ENCODE data around the gene DCLK2. TPM values are rescaled to one million over a fixed set of nuclear protein-coding genes. Genes with fewer than 3 reads are reported as not detected.

Gene DCLK2
- total and polyA plus RNA-seq, 2 donors from 2014 or later: 2.6 to 3.4 TPM

GRCh38 chr4:150240011-150240410 is 161.8 kb downstream of the DCLK2 start:
- Histone ChIP-seq H3K4me1 (ENCODE audit: control insufficient read depth in 2 of 3, insufficient read depth in 2 of 3, low read depth in 1 of 3, low read length in 3 of 3) (peaks cover 0 to 3% (median 0%) of the 10 kb centered on the region in 3 donors), H3K36me3 (ENCODE audit: control insufficient read depth in 2 of 3, insufficient read depth in 3 of 3, low read length in 3 of 3) (no peaks in the 10 kb centered on the region), H3K27ac (ENCODE audit: low read depth in 2 of 2, low read length in 2 of 2) (no peak overlapping the region), H3K27me3 (ENCODE audit: control insufficient read depth, insufficient read depth, low read length) (no peaks in the 10 kb centered on the region), H3K9ac (ENCODE audit: low read length in 3 of 3) (no peak overlapping the region), H3K9me3 (ENCODE audit: control insufficient read depth in 2 of 3, insufficient read depth in 1 of 3, low read length in 3 of 3) (no peaks in the 10 kb centered on the region), H3K4me3 (ENCODE audit: low read length in 3 of 3) (no peak overlapping the region)
- intact Hi-C loops (cut with DNase I): no loop called here
- DNase-seq: no peak
- TF ChIP-seq, protein P1, sequence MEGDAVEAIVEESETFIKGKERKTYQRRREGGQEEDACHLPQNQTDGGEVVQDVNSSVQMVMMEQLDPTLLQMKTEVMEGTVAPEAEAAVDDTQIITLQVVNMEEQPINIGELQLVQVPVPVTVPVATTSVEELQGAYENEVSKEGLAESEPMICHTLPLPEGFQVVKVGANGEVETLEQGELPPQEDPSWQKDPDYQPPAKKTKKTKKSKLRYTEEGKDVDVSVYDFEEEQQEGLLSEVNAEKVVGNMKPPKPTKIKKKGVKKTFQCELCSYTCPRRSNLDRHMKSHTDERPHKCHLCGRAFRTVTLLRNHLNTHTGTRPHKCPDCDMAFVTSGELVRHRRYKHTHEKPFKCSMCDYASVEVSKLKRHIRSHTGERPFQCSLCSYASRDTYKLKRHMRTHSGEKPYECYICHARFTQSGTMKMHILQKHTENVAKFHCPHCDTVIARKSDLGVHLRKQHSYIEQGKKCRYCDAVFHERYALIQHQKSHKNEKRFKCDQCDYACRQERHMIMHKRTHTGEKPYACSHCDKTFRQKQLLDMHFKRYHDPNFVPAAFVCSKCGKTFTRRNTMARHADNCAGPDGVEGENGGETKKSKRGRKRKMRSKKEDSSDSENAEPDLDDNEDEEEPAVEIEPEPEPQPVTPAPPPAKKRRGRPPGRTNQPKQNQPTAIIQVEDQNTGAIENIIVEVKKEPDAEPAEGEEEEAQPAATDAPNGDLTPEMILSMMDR (IDR thresholded peaks at IDR 0.05; ENCODE audit: borderline replicate concordance, extremely low read depth, insufficient read depth): no peak
- no peak for FAIRE-seq

- TF ChIP-seq, protein P1 (IDR thresholded peaks at IDR 0.05; ENCODE audit: borderline replicate concordance, extremely low read depth, insufficient read depth): peak; percentile 80
- intact Hi-C loops (cut with DNase I): no loop called here
- Histone ChIP-seq H3K27me3 (ENCODE audit: control insufficient read depth, insufficient read depth, low read length) (no peaks in the 10 kb centered on the region), H3K4me3 (ENCODE audit: low read length in 3 of 3) (no peak overlapping the region), H3K9me3 (ENCODE audit: control insufficient read depth in 2 of 3, insufficient read depth in 1 of 3, low read length in 3 of 3) (no peaks in the 10 kb centered on the region), H3K4me1 (ENCODE audit: control insufficient read depth in 2 of 3, insufficient read depth in 2 of 3, low read depth in 1 of 3, low read length in 3 of 3) (no peaks in the 10 kb centered on the region), H3K9ac (ENCODE audit: low read length in 3 of 3) (no peak overlapping the region), H3K36me3 (ENCODE audit: control insufficient read depth in 2 of 3, insufficient read depth in 3 of 3, low read length in 3 of 3) (no peaks in the 10 kb centered on the region), H3K27ac (ENCODE audit: low read depth in 2 of 2, low read length in 2 of 2) (no peak overlapping the region)
- peak in 3 of 5 donors; percentile 55 to 71 (median 65) for DNase-seq
- no peak for FAIRE-seq
These were observed 164.7 kb downstream of the DCLK2 start for GRCh38 chr4:150242820-150243458.

DNA sequence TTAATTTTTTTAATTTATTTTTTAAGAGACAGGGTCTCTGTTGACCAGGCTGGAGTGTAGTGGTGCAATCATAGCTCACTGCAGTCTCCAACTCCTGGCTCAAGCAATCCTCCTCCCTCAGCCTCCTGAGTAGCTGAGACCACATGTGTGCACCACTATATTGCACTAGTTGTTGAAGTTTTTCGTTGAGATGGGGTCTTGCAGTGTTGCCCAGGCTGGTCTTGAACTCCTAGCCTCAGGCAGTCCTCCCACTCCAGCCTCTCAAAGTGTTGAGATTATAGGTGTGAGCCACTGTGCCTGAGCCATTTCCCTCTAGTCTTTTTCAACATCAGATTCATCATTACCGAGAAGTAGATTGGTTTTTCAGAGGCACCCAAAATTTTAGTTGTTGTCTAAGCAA is 165.7 kb downstream of the DCLK2 start:
- no peak for FAIRE-seq
- intact Hi-C loops (cut with DNase I): no loop called here
- Histone ChIP-seq H3K27me3 (ENCODE audit: control insufficient read depth, insufficient read depth, low read length) (no peaks in the 10 kb centered on the region), H3K36me3 (ENCODE audit: control insufficient read depth in 2 of 3, insufficient read depth in 3 of 3, low read length in 3 of 3) (no peaks in the 10 kb centered on the region), H3K4me3 (ENCODE audit: low read length in 3 of 3) (no peak overlapping the region), H3K9me3 (ENCODE audit: control insufficient read depth in 2 of 3, insufficient read depth in 1 of 3, low read length in 3 of 3) (no peaks in the 10 kb centered on the region), H3K9ac (ENCODE audit: low read length in 3 of 3) (no peak overlapping the region), H3K27ac (ENCODE audit: low read depth in 2 of 2, low read length in 2 of 2) (no peak overlapping the region), H3K4me1 (ENCODE audit: control insufficient read depth in 2 of 3, insufficient read depth in 2 of 3, low read depth in 1 of 3, low read length in 3 of 3) (no peaks in the 10 kb centered on the region)
- TF ChIP-seq, protein P1 (IDR thresholded peaks at IDR 0.05; ENCODE audit: borderline replicate concordance, extremely low read depth, insufficient read depth): no peak
- DNase-seq: no peak

DNA sequence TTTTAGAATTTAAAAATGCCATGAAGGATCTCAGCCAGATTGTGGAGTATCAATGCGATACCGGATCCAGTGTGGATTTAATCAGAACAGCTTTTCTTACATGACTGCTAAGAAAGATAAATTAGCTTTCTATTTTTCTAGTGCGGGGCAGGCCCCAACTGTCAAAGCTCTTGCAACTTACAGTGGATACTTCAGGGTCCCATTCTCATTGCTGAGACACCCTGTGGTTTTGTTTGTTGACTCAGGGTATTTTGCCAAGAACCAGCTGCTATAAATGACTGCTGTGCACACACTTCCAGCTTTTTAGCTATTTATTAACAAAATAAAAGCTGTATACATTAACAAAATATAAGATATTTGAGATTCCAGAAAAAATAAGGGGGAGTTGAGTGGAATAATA is 166.4 kb downstream of the DCLK2 start:
- no peaks in the 10 kb centered on the region for H3K27me3 ChIP-seq (ENCODE audit: control insufficient read depth, insufficient read depth, low read length)
- H3K27ac ChIP-seq (ENCODE audit: low read depth in 2 of 2, low read length in 2 of 2): no peak overlapping the region
- TF ChIP-seq, protein P1 (IDR thresholded peaks at IDR 0.05; ENCODE audit: borderline replicate concordance, extremely low read depth, insufficient read depth): no peak
- DNase-seq: peak in 2 of 5 donors; percentile 55 to 80
- intact Hi-C loops (cut with DNase I): no loop called here
- no peak overlapping the region for H3K9ac ChIP-seq (ENCODE audit: low read length in 3 of 3)
- no peak for FAIRE-seq
- no peaks in the 10 kb centered on the region for H3K4me1 ChIP-seq (ENCODE audit: control insufficient read depth in 2 of 3, insufficient read depth in 2 of 3, low read depth in 1 of 3, low read length in 3 of 3)
- no peaks in the 10 kb centered on the region for H3K9me3 ChIP-seq (ENCODE audit: control insufficient read depth in 2 of 3, insufficient read depth in 1 of 3, low read length in 3 of 3)
- H3K36me3 ChIP-seq (ENCODE audit: control insufficient read depth in 2 of 3, insufficient read depth in 3 of 3, low read length in 3 of 3): no peaks in the 10 kb centered on the region
- no peak overlapping the region for H3K4me3 ChIP-seq (ENCODE audit: low read length in 3 of 3)
